ENCODE results near the gene RSAD2.
"Not testable (repeated sequence)": the region's sequence is repeated elsewhere in the genome, so short reads cannot be mapped to it uniquely, and the experiment has no call there.

RSAD2 gene

GRCh38 chr2:6934758-6935651 lies 57.4 kb downstream of the RSAD2 start (continued):
- TF ChIP-seq ATF2 (tag by site-specific recombination; IDR thresholded peaks at IDR 0.05; ENCODE audit: low read depth): no peak
- TF ChIP-seq ZNF600 (tag by site-specific recombination; IDR thresholded peaks at IDR 0.05): no peak
- no peak for TF ChIP-seq BCL11A (tag by site-specific recombination; IDR thresholded peaks at IDR 0.05; ENCODE audit: low read depth)
- no peak for TF ChIP-seq ZFP41 (tag by site-specific recombination; IDR thresholded peaks at IDR 0.05; ENCODE audit: borderline replicate concordance)
- no peak for TF ChIP-seq PRDM6 (tag by site-specific recombination; IDR thresholded peaks at IDR 0.05)

GRCh38 chr2:6935652-6936020 lies 58.1 kb downstream of the RSAD2 start:
- CTCF ChIA-PET: interaction anchor here (0.8 kb wide), 1 partner anchor 14 kb away, joined by 4 read pairs; no protein-coding TSS in a partner anchor
- POLR2A ChIA-PET: not testable (repeated sequence)

GRCh38 chr2:6937157-6937556 lies 59.6 kb downstream of the RSAD2 start:
- Histone ChIP-seq H3K36me3 (ENCODE audit: control insufficient read depth in 2 of 2, insufficient read depth in 1 of 2, low read length in 2 of 2) (peaks cover 0 to 10% of the 10 kb centered on the region in 2 experiments; a peak in 1 of 3 replicates), H3K27ac (ENCODE audit: extremely low read depth, low read depth, low read length) (no peak overlapping the region), H3K4me1 (ENCODE audit: control insufficient read depth, insufficient read depth, low read length) (no peaks in the 10 kb centered on the region), H3K9me3 (ENCODE audit: control insufficient read depth, insufficient read depth, low read depth, low read length) (no peaks in the 10 kb centered on the region), H3K4me3 (ENCODE audit: low read depth, low read length) (no peak overlapping the region)
- ChIA-PET CTCF (interaction anchor here (0.6 kb wide), 1 partner anchor 57 kb away, joined by 3 read pairs; no protein-coding TSS in a partner anchor), POLR2A (no interaction called here)
- TF ChIP-seq ZNF10 (tag by site-specific recombination; IDR thresholded peaks at IDR 0.05) (no peak), ZNF449 (tag by site-specific recombination; IDR thresholded peaks at IDR 0.05) (no peak), OSR2 (tag by site-specific recombination; IDR thresholded peaks at IDR 0.05) (no peak)

More at GRCh38 chr2:6935652-6936020, 58.1 kb downstream of the RSAD2 start:
- not testable (repeated sequence) for H3K9me3 ChIP-seq (ENCODE audit: control insufficient read depth, insufficient read depth, low read depth, low read length); H3K4me3 ChIP-seq (ENCODE audit: low read depth, low read length); H3K27ac ChIP-seq (ENCODE audit: extremely low read depth, low read depth, low read length); H3K4me1 ChIP-seq (ENCODE audit: control insufficient read depth, insufficient read depth, low read length); H3K36me3 ChIP-seq (ENCODE audit: control insufficient read depth in 2 of 2, insufficient read depth in 1 of 2, low read length in 2 of 2)

- Histone ChIP-seq H3K4me1 (ENCODE audit: control insufficient read depth, insufficient read depth, low read length) (no peaks in the 10 kb centered on the region), H3K36me3 (ENCODE audit: control insufficient read depth in 2 of 2, insufficient read depth in 1 of 2, low read length in 2 of 2) (peaks cover 0 to 13% of the 10 kb centered on the region in 2 experiments; a peak in 1 of 3 replicates), H3K9me3 (ENCODE audit: control insufficient read depth, insufficient read depth, low read depth, low read length) (no peaks in the 10 kb centered on the region), H3K4me3 (ENCODE audit: low read depth, low read length) (no peak overlapping the region), H3K27ac (ENCODE audit: extremely low read depth, low read depth, low read length) (no peak overlapping the region)
- ChIA-PET POLR2A (no interaction called here), CTCF (no interaction called here)
- TF ChIP-seq ZNF544 (tag by site-specific recombination; IDR thresholded peaks at IDR 0.05): no peak
- TF ChIP-seq ZNF280D (tag by site-specific recombination; IDR thresholded peaks at IDR 0.05): no peak
- TF ChIP-seq ZNF37A (tag by site-specific recombination; IDR thresholded peaks at IDR 0.05): no peak
- TF ChIP-seq GLI2 (tag by site-specific recombination; IDR thresholded peaks at IDR 0.05; ENCODE audit: borderline replicate concordance, low read depth): no peak
- no peak for TF ChIP-seq TSHZ1 (tag by site-specific recombination; IDR thresholded peaks at IDR 0.05; ENCODE audit: borderline replicate concordance)
- no peak for TF ChIP-seq KLF1 (tag by site-specific recombination; IDR thresholded peaks at IDR 0.05)
- TF ChIP-seq ZNF23 (tag by site-specific recombination; IDR thresholded peaks at IDR 0.05; ENCODE audit: borderline replicate concordance): no peak
- no peak for TF ChIP-seq ZNF391 (tag by site-specific recombination; IDR thresholded peaks at IDR 0.05; ENCODE audit: borderline replicate concordance, low read depth)
Measured at GRCh38 chr2:6937582-6937981, 60.0 kb downstream of the RSAD2 start.
